ENCODE results near the gene CRLF2. TPM values are rescaled to one million over a fixed set of nuclear protein-coding genes. Genes with fewer than 3 reads are reported as not detected.
A peak's percentile ranks its signal among the peaks of the same experiment; 100 is the strongest.
"Not testable (repeated sequence)": the region's sequence is repeated elsewhere in the genome, so short reads cannot be mapped to it uniquely, and the experiment has no call there.

The CRLF2 gene, protein sequence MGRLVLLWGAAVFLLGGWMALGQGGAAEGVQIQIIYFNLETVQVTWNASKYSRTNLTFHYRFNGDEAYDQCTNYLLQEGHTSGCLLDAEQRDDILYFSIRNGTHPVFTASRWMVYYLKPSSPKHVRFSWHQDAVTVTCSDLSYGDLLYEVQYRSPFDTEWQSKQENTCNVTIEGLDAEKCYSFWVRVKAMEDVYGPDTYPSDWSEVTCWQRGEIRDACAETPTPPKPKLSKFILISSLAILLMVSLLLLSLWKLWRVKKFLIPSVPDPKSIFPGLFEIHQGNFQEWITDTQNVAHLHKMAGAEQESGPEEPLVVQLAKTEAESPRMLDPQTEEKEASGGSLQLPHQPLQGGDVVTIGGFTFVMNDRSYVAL
- total RNA-seq = 0.52 TPM

DNA sequence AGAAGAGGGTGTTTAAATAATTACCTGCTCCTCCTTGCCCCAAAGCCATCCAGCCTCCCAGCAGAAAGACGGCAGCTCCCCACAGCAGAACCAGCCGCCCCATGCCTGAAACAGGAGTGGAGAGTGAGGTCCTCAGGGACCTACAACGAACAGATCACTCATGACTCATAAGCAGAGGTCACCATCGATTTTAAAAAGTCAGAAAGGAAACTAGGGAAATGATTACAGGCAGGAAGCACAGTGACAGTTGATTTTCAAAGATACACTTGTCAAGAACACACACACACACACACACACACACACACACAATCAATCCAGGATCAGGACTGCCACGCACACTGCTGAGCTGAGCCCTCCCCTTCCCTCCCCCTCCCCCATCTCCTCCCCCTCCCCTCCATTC lies at the start of gene CRLF2:
CRLF2 (minus strand) TSS at position 118 of the 400 bp plus-strand sequence; CDS start at position 103, 15 bp downstream.
- Histone ChIP-seq H3K9me3 (ENCODE audit: control insufficient read depth in 3 of 3, low read length in 3 of 3) (no peaks in the 10 kb centered on the region), H3K36me3 (ENCODE audit: control insufficient read depth in 3 of 3, insufficient read depth in 3 of 3, low read length in 3 of 3) (no peaks in the 10 kb centered on the region), H3K4me1 (ENCODE audit: control insufficient read depth in 3 of 3, insufficient read depth in 3 of 3, low read length in 3 of 3) (no peaks in the 10 kb centered on the region), H3K27me3 (ENCODE audit: control insufficient read depth in 3 of 3, insufficient read depth in 3 of 3, low read length in 3 of 3) (no peaks in the 10 kb centered on the region), H3K27ac (ENCODE audit: low read depth, low read length) (no peak within 1 kb of the TSS), H3K4me3 (ENCODE audit: low read length in 3 of 3) (no peak within 1 kb of the TSS), H3K9ac (ENCODE audit: low read depth in 1 of 3, low read length in 3 of 3) (no peak within 1 kb of the TSS)

DNA sequence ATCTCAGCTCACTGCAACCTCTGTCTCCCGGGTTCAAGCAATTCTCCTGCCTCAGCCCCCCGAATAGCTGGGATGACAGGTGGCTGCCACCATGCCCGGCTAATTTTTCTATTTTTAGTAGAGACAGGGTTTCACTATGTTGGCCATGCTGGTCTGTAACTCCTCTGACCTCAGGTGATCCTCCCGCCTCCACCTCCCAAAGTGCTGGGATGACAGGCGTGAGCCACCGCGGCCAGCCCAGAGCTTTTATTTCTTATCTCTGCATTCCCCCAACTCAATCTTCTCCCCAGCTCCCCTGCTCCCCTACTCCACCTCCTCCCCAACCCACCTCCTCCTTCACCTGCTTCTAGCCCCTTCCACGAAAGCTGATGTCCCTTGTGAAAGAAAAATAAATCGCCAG lies 49.3 kb upstream of the CRLF2 start:
- H3K9ac ChIP-seq (ENCODE audit: low read depth in 1 of 3, low read length in 3 of 3); H3K27me3 ChIP-seq (ENCODE audit: control insufficient read depth in 3 of 3, insufficient read depth in 3 of 3, low read length in 3 of 3); H3K4me3 ChIP-seq (ENCODE audit: low read length in 3 of 3); H3K9me3 ChIP-seq (ENCODE audit: control insufficient read depth in 3 of 3, low read length in 3 of 3); H3K36me3 ChIP-seq (ENCODE audit: control insufficient read depth in 3 of 3, insufficient read depth in 3 of 3, low read length in 3 of 3); H3K27ac ChIP-seq (ENCODE audit: low read depth, low read length); H3K4me1 ChIP-seq (ENCODE audit: control insufficient read depth in 3 of 3, insufficient read depth in 3 of 3, low read length in 3 of 3): not testable (repeated sequence)

- Histone ChIP-seq H3K36me3 (ENCODE audit: control insufficient read depth in 3 of 3, insufficient read depth in 3 of 3, low read length in 3 of 3) (no peaks in the 10 kb centered on the region), H3K9me3 (ENCODE audit: control insufficient read depth in 3 of 3, low read length in 3 of 3) (peaks cover 0 to 2% (median 0%) of the 10 kb centered on the region in 3 donors), H3K9ac (ENCODE audit: low read depth in 1 of 3, low read length in 3 of 3) (no peak overlapping the region), H3K27me3 (ENCODE audit: control insufficient read depth in 3 of 3, insufficient read depth in 3 of 3, low read length in 3 of 3) (no peaks in the 10 kb centered on the region), H3K4me3 (ENCODE audit: low read length in 3 of 3) (no peak overlapping the region), H3K27ac (ENCODE audit: low read depth, low read length) (no peak overlapping the region), H3K4me1 (ENCODE audit: control insufficient read depth in 3 of 3, insufficient read depth in 3 of 3, low read length in 3 of 3) (no peaks in the 10 kb centered on the region)
These were observed 48.8 kb upstream of the CRLF2 start for GRCh38 chrX:1261285-1261684.

- peaks cover 8 to 11% (median 9%) of the 10 kb centered on the region in 3 donors for H3K4me1 ChIP-seq (ENCODE audit: control insufficient read depth in 3 of 3, insufficient read depth in 3 of 3, low read length in 3 of 3)
- H3K4me3 ChIP-seq (ENCODE audit: low read length in 3 of 3) = no peak overlapping the region
These were observed 40.4 kb upstream of the CRLF2 start for GRCh38 chrX:1252861-1253260.

DNA sequence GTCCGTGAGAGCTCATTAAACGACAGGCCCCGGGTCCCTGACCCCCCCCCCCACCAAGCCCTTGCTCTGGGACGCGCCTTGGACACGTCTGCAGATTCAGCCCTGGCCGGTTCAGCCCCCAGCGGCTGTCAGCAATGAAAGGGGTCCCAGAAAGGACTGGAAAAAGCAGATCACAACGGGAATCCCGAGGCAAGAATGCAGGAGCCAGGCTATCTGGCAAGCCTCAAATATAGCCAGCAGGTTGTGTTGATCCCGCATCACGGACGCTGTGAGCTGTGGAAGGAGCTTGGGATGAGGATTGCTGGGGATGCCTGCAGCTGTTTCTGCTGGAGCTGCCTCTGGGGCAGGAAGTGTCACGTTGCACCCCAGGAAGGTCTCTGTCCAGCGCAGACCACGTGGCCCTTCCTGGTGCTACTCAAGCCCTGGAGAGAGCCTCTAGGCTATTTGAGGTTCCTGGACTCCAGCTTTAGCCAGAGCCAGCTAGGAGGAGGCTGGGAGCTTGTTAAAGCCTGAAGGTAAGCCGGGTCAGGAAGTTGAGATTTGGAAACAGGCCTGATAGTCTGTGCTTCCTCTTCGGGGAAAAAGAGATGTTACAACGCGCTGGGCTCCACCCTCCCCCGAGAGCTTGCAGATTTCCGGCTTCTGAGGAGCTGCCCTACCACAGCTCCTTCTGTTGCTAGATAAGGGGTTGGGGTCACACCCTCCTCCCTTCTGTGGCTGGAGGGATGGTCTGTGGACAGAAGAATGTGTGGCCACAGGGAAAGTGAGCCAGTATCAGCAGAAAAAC lies 36.8 kb upstream of the CRLF2 start:
- peaks cover 8 to 11% (median 9%) of the 10 kb centered on the region in 3 donors for H3K4me1 ChIP-seq (ENCODE audit: control insufficient read depth in 3 of 3, insufficient read depth in 3 of 3, low read length in 3 of 3)
- H3K9ac ChIP-seq (ENCODE audit: low read depth in 1 of 3, low read length in 3 of 3) = no peak overlapping the region
- peaks cover 4 to 7% (median 4%) of the 10 kb centered on the region in 3 donors for H3K27me3 ChIP-seq (ENCODE audit: control insufficient read depth in 3 of 3, insufficient read depth in 3 of 3, low read length in 3 of 3)
- H3K36me3 ChIP-seq (ENCODE audit: control insufficient read depth in 3 of 3, insufficient read depth in 3 of 3, low read length in 3 of 3) = no peaks in the 10 kb centered on the region
- H3K4me3 ChIP-seq (ENCODE audit: low read length in 3 of 3) = peak overlapping the region in 2 of 3 donors; percentile 41 to 54
- H3K9me3 ChIP-seq (ENCODE audit: control insufficient read depth in 3 of 3, low read length in 3 of 3) = peaks cover 0 to 3% (median 0%) of the 10 kb centered on the region in 3 donors
- H3K27ac ChIP-seq (ENCODE audit: low read depth, low read length) = no peak overlapping the region

More at GRCh38 chrX:1252861-1253260, 40.4 kb upstream of the CRLF2 start:
- Histone ChIP-seq H3K9me3 (ENCODE audit: control insufficient read depth in 3 of 3, low read length in 3 of 3) (peaks cover 0 to 3% (median 0%) of the 10 kb centered on the region in 3 donors), H3K36me3 (ENCODE audit: control insufficient read depth in 3 of 3, insufficient read depth in 3 of 3, low read length in 3 of 3) (no peaks in the 10 kb centered on the region), H3K9ac (ENCODE audit: low read depth in 1 of 3, low read length in 3 of 3) (no peak overlapping the region), H3K27ac (ENCODE audit: low read depth, low read length) (no peak overlapping the region), H3K27me3 (ENCODE audit: control insufficient read depth in 3 of 3, insufficient read depth in 3 of 3, low read length in 3 of 3) (peaks cover 4 to 7% (median 4%) of the 10 kb centered on the region in 3 donors)

DNA sequence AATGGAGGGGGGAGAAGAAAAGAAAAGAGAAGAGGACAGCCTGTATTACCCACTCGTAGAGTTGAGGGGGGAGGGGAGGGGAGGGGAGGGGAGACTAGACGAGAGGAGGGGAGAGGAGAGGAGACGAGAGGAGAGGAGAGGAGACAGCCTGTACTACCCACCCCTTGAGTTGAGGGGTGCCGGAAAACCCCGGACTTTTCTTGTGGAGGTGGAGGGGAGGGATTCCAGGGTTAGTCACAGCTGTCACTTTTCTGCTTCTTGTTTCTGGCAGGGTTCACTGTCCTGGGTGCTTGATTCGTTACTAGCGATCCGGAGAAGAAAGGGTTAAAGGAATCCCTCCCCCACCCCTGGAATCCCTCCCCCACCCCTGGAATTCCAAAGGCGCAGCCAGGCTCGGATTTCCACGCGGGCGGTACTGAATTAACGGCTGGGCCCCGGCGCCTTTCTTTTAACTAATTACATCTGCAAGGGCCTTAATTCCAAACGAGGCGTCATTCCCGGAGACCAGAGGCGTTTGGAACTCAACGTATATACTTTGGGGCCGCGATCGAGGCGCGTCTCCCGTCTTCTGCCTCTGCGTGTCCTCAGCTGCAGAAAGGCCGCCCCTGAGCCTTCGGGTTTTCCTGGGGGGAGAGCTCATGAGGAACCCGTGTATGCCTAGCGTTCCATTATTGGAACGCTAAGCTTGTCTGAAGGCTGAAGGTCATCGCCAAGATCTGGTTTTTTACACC lies 36.0 kb upstream of the CRLF2 start:
- H3K27ac ChIP-seq (ENCODE audit: low read depth, low read length) = no peak overlapping the region
- peaks cover 4 to 7% (median 4%) of the 10 kb centered on the region in 3 donors for H3K27me3 ChIP-seq (ENCODE audit: control insufficient read depth in 3 of 3, insufficient read depth in 3 of 3, low read length in 3 of 3)
- peaks cover 0 to 3% (median 0%) of the 10 kb centered on the region in 3 donors for H3K9me3 ChIP-seq (ENCODE audit: control insufficient read depth in 3 of 3, low read length in 3 of 3)
- no peak overlapping the region for H3K9ac ChIP-seq (ENCODE audit: low read depth in 1 of 3, low read length in 3 of 3)
- H3K4me3 ChIP-seq (ENCODE audit: low read length in 3 of 3) = peak overlapping the region in 1 of 3 donors; percentile 54
- H3K36me3 ChIP-seq (ENCODE audit: control insufficient read depth in 3 of 3, insufficient read depth in 3 of 3, low read length in 3 of 3) = no peaks in the 10 kb centered on the region
- H3K4me1 ChIP-seq (ENCODE audit: control insufficient read depth in 3 of 3, insufficient read depth in 3 of 3, low read length in 3 of 3) = peaks cover 8 to 11% (median 9%) of the 10 kb centered on the region in 3 donors

DNA sequence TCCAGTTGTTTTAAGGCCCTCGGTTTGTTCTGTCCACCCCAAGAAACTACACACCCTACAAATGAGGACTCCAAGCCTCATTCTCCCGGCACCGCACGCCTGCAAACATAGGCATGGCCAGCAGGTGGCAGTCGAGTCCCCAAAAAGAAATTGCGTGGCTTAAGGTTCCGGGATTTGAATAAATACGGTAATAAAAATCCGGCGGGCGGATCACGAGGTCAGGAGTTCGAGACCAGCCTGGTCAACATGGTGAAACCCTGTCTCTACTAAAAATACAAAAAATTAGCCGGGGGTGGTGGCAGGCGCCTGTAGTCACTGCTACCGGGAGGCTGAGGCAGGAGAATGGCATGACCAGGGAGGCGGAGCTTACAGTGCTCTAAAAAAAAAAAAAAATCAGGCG lies 34.4 kb upstream of the CRLF2 start:
- Histone ChIP-seq H3K27me3 (ENCODE audit: control insufficient read depth in 3 of 3, insufficient read depth in 3 of 3, low read length in 3 of 3) (peaks cover 4 to 7% (median 4%) of the 10 kb centered on the region in 3 donors), H3K4me3 (ENCODE audit: low read length in 3 of 3) (no peak overlapping the region), H3K36me3 (ENCODE audit: control insufficient read depth in 3 of 3, insufficient read depth in 3 of 3, low read length in 3 of 3) (no peaks in the 10 kb centered on the region), H3K4me1 (ENCODE audit: control insufficient read depth in 3 of 3, insufficient read depth in 3 of 3, low read length in 3 of 3) (peaks cover 8 to 11% (median 9%) of the 10 kb centered on the region in 3 donors), H3K9ac (ENCODE audit: low read depth in 1 of 3, low read length in 3 of 3) (no peak overlapping the region), H3K9me3 (ENCODE audit: control insufficient read depth in 3 of 3, low read length in 3 of 3) (no peaks in the 10 kb centered on the region), H3K27ac (ENCODE audit: low read depth, low read length) (no peak overlapping the region)

- no peak overlapping the region for H3K9ac ChIP-seq (ENCODE audit: low read depth in 1 of 3, low read length in 3 of 3)
- H3K4me1 ChIP-seq (ENCODE audit: control insufficient read depth in 3 of 3, insufficient read depth in 3 of 3, low read length in 3 of 3) = peaks cover 8% of the 10 kb centered on the region in 3 donors
- H3K27me3 ChIP-seq (ENCODE audit: control insufficient read depth in 3 of 3, insufficient read depth in 3 of 3, low read length in 3 of 3) = peaks cover 4% of the 10 kb centered on the region in 3 donors
- no peaks in the 10 kb centered on the region for H3K36me3 ChIP-seq (ENCODE audit: control insufficient read depth in 3 of 3, insufficient read depth in 3 of 3, low read length in 3 of 3)
- no peaks in the 10 kb centered on the region for H3K9me3 ChIP-seq (ENCODE audit: control insufficient read depth in 3 of 3, low read length in 3 of 3)
- no peak overlapping the region for H3K27ac ChIP-seq (ENCODE audit: low read depth, low read length)
- no peak overlapping the region for H3K4me3 ChIP-seq (ENCODE audit: low read length in 3 of 3)
These were observed 32.0 kb upstream of the CRLF2 start for GRCh38 chrX:1244164-1245076.

DNA sequence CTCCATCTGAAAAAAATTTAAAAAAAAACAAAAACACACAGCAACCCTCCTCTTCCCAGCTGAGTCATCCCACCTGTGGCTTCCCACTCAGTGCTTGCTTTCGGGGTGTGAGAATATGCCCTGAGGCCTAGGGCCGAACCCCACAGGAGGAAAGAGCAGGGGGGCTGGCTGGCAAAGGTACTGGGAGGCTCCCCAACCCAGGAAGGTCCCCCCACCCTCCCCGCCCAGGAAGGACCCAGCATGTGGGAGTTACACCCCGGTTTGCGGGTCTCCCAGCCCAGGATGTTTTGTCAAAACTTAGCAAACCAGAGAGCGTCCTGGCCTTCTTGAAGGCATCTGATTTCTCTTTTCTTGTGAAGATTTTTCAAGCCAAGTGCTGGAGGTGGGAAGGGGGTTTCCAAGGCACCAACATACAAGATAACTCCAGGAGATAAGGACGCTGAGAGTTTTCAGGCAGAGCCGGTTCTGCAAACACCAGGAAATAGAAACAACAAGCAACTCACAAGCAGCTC lies 30.5 kb upstream of the CRLF2 start:
- Histone ChIP-seq H3K4me1 (ENCODE audit: control insufficient read depth in 3 of 3, insufficient read depth in 3 of 3, low read length in 3 of 3) (no peaks in the 10 kb centered on the region), H3K9me3 (ENCODE audit: control insufficient read depth in 3 of 3, low read length in 3 of 3) (no peaks in the 10 kb centered on the region), H3K9ac (ENCODE audit: low read depth in 1 of 3, low read length in 3 of 3) (no peak overlapping the region), H3K27ac (ENCODE audit: low read depth, low read length) (no peak overlapping the region), H3K4me3 (ENCODE audit: low read length in 3 of 3) (no peak overlapping the region), H3K27me3 (ENCODE audit: control insufficient read depth in 3 of 3, insufficient read depth in 3 of 3, low read length in 3 of 3) (no peaks in the 10 kb centered on the region), H3K36me3 (ENCODE audit: control insufficient read depth in 3 of 3, insufficient read depth in 3 of 3, low read length in 3 of 3) (no peaks in the 10 kb centered on the region)

Measured in skeletal muscle tissue (tissue), 4 donors.